Putamen (tissue), 1 donor: ENCODE measurements around the gene MAGI3.
"Not testable (repeated sequence)": the region's sequence is repeated elsewhere in the genome, so short reads cannot be mapped to it uniquely, and the experiment has no call there.

Experiments used
- DNase-seq: peaks from one replicate; pipeline ENCODE4 v3.0.0-alpha.2; 2016; ENCODE audit warnings: low spot score

The MAGI3 gene

GRCh38 chr1:113399062-113399583, 8.8 kb downstream of the MAGI3 start:
- DNase-seq, result no peak

- DNase-seq, result no peak
Measured at GRCh38 chr1:113401067-113401466, 10.8 kb downstream of the MAGI3 start.

GRCh38 chr1:113401728-113402127, 11.4 kb downstream of the MAGI3 start:
- DNase-seq, result no peak

- DNase-seq, result no peak
Measured at GRCh38 chr1:113403065-113403464, 12.8 kb downstream of the MAGI3 start.

GRCh38 chr1:113405573-113405972, 15.3 kb downstream of the MAGI3 start:
- DNase-seq, result no peak

GRCh38 chr1:113406149-113406548, 15.8 kb downstream of the MAGI3 start:
- DNase-seq, result not testable (repeated sequence)

GRCh38 chr1:113409363-113409762, 19.0 kb downstream of the MAGI3 start:
- DNase-seq, result no peak

- not testable (repeated sequence) for DNase-seq
Measured at GRCh38 chr1:113412020-113412419, 21.7 kb downstream of the MAGI3 start.

GRCh38 chr1:113415310-113416070, 25.2 kb downstream of the MAGI3 start:
- DNase-seq, result no peak

- DNase-seq, result not testable (repeated sequence)
Measured at GRCh38 chr1:113416071-113416470, 25.8 kb downstream of the MAGI3 start.

GRCh38 chr1:113416496-113416895, 26.2 kb downstream of the MAGI3 start:
- no peak for DNase-seq

GRCh38 chr1:113422315-113423068, 32.2 kb downstream of the MAGI3 start:
- DNase-seq, result no peak

GRCh38 chr1:113423826-113424225, 33.5 kb downstream of the MAGI3 start:
- no peak for DNase-seq

GRCh38 chr1:113429461-113430153, 39.3 kb downstream of the MAGI3 start:
- no peak for DNase-seq

- DNase-seq, result no peak
Measured at GRCh38 chr1:113433184-113433583, 42.9 kb downstream of the MAGI3 start.

- no peak for DNase-seq
Measured at GRCh38 chr1:113434081-113434873, 44.0 kb downstream of the MAGI3 start.

- DNase-seq, result no peak
Measured at GRCh38 chr1:113434874-113435175, 44.5 kb downstream of the MAGI3 start.

GRCh38 chr1:113437554-113438341, 47.4 kb downstream of the MAGI3 start:
- no peak for DNase-seq

- no peak for DNase-seq
Measured at GRCh38 chr1:113438505-113439276, 48.4 kb downstream of the MAGI3 start.

GRCh38 chr1:113439277-113439670, 49.0 kb downstream of the MAGI3 start:
- DNase-seq, result no peak
